ENCODE measurements around the gene ROBO3.

The ROBO3 gene

GRCh38 chr11:124892750-124893454 is 27.7 kb downstream of the ROBO3 start:
- no peak for DNase-seq (ENCODE audit: low spot score)

DNA sequence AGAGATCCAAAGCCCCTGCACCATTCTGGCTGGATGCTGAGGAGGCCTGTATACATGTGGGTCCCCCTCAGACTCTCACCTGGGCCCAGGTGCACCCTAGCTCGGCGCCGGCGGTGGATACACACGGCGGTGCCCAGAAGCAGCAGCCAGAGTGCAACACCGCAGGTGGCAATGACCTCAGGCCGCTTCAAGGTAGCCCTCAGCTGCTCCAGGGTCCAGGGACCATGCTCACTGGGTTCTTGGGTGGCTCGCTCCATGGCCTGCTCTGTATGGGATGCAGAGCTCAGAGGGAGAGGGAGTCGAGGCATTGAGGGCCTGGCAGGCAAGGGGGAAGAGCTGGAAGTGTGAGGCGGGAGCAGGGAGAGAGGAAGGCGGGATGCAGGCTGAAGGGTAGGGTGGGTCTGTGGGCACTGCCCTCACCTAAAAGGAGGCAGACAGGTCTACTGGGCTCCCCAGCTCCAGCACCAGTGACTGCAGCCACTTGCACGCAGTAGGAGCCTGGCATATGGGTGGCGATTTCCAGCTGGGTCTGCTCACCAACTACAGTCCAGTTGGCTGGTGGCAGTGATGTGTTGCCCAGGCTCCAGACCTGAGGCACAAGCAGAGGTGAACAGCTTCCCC is 28.7 kb downstream of the ROBO3 start:
- no peak for DNase-seq (ENCODE audit: low spot score)

- no peak for DNase-seq (ENCODE audit: low spot score)
Observed at GRCh38 chr11:124894606-124895430, 29.6 kb downstream of the ROBO3 start.

DNA sequence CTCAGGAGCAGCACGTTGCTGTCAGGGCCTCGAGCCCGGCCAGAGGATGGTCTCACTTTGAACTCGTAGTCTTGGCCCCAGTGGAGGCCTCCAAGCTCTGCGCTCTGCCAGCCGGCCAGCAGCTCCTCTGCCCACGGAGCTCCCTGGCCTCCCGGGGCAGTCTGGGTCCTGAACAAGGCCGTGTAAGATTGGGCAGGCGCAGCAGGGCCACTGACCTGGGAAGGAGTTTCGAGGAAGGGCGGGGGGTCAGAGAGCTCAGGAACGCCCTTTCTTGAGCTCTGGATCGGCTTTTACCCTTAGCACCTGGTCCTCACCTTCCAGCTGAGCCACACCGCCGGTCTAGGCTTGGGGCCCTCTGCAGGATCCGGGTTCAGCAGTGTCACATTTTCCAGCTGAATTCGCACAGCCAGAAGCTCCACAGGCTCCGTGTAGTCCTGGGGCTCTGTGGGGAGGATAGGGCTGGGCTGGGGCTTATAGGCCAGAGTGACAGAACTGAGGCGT is 30.3 kb downstream of the ROBO3 start:
- DNase-seq (ENCODE audit: low spot score), result no peak

DNA sequence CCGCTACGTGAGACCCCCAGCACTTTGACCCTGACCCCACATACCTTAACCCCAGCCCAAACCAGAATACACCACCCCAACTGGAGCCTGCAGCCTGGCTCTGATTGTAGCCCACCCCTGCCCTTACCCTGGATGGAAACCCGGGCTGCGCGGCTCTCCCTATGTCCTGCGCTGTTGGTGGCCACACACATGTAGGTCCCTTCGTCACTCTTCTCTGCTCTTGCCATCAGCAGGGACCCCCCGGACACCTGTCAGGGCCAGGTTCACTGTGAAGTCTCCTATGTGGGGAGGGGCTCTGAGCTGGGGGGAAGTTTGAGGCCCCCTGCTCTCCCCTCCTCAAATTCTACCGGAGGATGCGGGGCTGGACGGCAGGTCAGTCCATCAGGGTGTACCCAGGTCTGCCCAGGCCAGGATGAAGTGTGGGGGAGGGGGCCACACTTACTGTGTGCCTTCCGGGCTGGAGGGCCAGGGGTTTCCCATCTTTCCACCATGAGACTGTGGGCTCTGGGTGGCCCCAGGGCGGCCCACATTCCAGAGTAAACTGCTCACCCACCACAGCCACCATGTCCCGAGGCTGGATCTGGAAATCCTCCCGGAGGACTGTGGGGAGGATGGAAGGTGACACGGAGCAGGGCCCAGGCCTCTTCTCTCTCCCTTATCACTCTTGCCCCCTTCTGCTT is 31.0 kb downstream of the ROBO3 start:
- DNase-seq (ENCODE audit: low spot score), result no peak

GRCh38 chr11:124896821-124897391 is 31.7 kb downstream of the ROBO3 start:
- DNase-seq (ENCODE audit: low spot score), result no peak

DNA sequence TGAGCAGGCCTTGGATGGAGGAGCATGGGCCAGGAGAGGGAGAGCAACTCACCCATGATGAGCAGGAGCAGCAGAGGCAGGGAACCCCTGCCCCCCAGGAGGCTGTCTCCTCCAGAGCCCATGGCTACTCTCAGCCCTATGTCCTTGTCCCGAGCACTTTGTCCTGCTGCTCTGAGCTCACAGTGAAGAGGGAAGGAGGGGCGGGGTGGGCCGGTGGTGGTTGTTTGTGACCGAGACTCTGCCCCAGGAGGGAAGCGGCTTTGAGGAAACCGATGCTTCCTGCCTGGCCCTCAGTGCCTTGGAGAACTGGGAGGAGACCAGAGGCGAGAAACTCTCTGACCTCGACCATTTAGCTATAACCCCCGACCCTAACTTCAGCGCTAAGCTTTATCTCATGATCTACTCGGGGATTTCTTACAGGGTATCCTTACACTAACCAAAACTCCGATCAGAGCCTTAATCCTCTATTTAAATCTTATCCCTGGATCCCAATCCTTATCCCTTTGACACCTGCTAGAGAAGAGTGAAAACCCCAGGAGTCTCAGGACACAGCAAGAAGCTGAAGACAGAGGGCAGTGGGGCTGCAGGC is 32.5 kb downstream of the ROBO3 start, which contains the start of gene ROBO4:
TSS of gene ROBO4 (minus strand) at position 192 of the 589 bp plus-strand sequence. CDS start at position 122, 70 bp downstream.
- no peak for DNase-seq (ENCODE audit: low spot score)

DNA sequence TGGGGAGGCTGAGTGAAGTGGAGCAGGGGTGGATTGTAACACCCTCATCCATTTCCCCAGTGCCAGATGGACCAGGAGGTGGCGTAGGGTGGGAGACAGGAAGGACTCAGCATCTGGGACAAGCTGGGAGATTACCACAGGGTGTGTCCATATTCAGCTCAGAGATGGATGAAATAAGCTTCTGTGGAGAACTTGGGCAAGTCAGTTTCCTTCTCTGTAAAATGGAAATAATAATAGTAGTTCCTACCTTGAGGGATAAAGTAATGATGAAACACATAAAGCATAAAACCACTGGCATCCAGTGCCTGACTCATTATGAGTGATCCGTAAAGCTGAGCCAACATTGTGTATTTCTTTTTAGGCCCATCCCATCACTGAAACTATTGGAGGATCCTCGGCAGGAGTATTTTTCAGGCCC is 33.0 kb downstream of the ROBO3 start:
- no peak for DNase-seq (ENCODE audit: low spot score)

- DNase-seq (ENCODE audit: low spot score), result no peak
Observed at GRCh38 chr11:124898711-124899110, 33.5 kb downstream of the ROBO3 start.

GRCh38 chr11:124899383-124900145 is 34.3 kb downstream of the ROBO3 start:
- DNase-seq (ENCODE audit: low spot score), result no peak

DNA sequence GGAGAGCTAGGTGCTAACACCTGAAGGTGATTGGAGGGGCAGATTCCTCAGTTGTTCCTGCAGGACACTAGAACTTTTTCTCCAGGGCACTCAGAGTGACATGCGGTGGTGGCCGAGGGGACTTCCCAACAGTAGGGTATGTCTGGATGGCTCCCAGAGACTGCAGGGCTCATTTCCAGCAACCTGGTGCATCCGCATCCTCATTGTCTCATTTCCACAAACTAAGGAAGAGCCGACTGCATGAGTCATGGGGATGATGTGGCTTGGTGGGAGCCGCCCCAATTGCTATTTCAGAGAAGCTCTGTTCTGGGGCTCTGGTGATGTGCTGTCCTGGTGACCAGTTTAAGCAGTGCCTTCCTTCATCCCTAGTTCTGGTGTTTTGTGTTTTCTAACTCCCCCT is 35.2 kb downstream of the ROBO3 start:
- no peak for DNase-seq (ENCODE audit: low spot score)

DNA sequence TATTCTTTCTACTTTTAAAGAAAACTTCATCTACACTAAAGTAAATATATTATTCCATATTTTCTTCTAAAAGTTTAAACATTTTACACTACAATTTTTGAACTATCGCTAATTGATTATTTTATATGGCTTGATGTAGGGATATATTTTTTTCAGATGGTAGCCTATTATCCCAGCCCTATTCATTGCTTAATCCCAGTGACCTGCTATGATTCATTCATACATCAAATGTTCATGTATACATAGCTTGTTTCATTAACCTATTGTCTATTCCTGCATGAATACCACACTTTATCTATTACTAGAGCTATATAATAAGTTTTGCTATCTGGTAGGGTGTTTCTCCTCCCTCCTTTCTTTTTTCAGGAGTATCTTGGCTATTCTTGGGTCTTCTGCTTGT is 37.4 kb downstream of the ROBO3 start:
- no peak for DNase-seq (ENCODE audit: low spot score)

- DNase-seq (ENCODE audit: low spot score), result no peak
Observed at GRCh38 chr11:124915541-124916369, 50.5 kb downstream of the ROBO3 start.

DNA sequence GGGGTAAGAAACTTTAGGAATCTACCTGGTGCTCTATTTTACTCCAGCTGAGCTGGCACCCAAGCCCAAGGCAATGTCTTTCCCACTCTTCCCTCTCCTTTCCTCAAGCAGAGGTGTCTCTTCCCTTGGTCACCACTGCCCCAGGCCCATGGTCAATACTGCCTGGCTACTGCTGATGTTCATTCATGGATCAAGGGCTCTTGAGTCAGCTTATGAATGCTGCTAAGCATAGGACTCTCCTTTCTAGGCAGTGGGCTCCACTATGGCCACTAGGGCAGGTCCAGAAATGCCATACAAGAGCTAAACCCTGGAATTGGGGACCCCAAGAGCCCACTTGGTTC is 51.1 kb downstream of the ROBO3 start:
- DNase-seq (ENCODE audit: low spot score), result no peak

DNA sequence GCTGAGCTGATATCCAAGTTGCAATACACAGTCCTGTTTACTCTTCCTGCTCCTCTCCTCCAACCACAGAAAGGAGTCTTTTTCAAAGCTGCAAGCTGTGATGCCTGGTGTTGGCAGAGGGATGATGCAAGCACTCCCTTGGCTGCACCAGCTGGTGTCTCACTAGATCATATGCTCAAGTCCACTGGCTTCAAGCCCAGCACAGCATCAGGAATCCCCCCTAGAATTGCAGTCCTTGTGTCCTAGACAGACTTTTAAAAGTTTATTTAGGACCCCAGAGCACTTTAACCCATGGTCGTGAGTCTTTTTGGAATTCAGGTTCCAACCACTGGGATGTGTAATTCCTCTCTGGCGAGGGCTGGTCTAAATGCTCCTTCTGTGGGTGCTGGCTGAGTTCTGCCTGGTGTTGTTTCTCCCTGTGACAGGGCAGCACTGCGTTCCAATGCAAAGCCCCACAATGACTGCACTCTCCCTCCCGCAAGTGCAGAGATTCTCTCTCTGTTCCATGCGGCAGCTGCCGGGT is 51.9 kb downstream of the ROBO3 start:
- no peak for DNase-seq (ENCODE audit: low spot score)

DNA sequence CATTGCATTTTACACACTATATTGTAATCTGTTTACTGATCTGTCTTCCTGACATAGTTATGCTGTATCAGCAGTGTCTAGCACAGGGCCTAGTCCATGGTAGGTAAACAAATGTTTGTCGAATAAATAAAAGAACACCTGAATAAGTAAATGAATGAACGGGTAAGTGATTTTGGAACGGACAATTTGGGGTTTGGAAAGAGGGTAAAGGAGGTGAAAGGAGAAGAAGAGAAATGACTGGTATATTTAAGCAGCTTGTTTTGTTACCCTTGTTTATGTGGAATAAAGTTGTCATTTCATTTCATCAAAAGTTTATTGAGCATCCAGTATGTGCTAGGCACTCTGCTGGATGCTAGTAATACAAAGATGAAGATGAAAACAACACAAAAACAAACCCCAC is 53.7 kb downstream of the ROBO3 start, which contains the start of gene HEPN1:
TSS of gene HEPN1 (plus strand) at position 301 of the 400 bp plus-strand sequence.
- DNase-seq (ENCODE audit: low spot score), result no peak

DNA sequence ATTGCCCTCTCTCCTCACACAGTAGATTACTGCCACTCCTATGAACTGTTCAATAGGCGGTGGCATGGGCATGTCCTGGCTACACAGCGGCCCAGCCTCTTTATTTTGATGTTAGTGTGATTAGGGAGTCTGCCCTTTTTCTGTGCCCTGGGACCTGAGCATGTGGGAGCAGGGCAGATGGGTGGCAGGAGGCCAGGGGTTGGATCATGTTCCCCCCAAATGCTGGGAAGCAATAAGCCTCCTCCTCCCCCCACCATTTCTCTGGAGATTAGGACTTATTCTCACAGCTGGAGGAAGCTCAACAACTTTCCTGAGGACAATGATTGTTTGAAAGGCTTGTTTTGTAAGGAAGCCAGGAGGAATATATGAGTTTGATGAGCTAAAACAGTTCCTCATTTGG is 54.7 kb downstream of the ROBO3 start:
- DNase-seq (ENCODE audit: low spot score), result no peak

- no peak for DNase-seq (ENCODE audit: low spot score)
Observed at GRCh38 chr11:124920356-124920755, 55.1 kb downstream of the ROBO3 start.

- no peak for DNase-seq (ENCODE audit: low spot score)
Observed at GRCh38 chr11:124920870-124921609, 55.8 kb downstream of the ROBO3 start.
